Stimulated activated CD8-positive, alpha-beta memory T cell treated with anti-CD3 and anti-CD28 coated beads, Interleukin-15, amount 100 ng/mL, for 4 hours (primary cell): ENCODE measurements around the gene CCL21.

ENCODE experiments used
- DNase-seq, 2 donors: peaks; one replicate each; pipeline ENCODE4 v3.0.0-alpha.2; 2020; ENCODE audit warnings: low read depth in 2 of 2

CCL21 gene

GRCh38 chr9:34674440-34674839 lies 35.5 kb downstream of the CCL21 start:
- no peak for DNase-seq

- DNase-seq = no peak
These were observed 38.6 kb downstream of the CCL21 start for GRCh38 chr9:34671307-34671706.

- DNase-seq = no peak
These were observed 40.0 kb downstream of the CCL21 start for GRCh38 chr9:34669809-34670562.

- peak; percentile 70 to 80 for DNase-seq
These were observed 44.3 kb downstream of the CCL21 start for GRCh38 chr9:34665381-34666250.

DNA sequence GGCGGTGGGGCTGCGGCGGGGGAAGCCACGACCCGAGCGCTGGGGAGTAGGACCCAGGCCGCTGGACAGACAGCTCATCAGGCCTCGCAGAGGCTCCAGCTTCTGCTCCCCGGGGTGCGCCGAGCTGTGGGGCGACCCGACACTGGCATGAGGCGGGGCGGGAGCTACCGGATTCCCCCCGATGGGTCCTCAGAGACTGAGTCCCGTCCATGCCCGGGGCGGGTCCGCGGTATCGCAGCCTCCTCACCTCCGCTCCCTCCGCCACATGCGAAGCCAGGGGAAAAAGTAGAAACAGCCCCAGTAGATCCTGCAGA lies 44.9 kb downstream of the CCL21 start:
- no peak for DNase-seq

DNA sequence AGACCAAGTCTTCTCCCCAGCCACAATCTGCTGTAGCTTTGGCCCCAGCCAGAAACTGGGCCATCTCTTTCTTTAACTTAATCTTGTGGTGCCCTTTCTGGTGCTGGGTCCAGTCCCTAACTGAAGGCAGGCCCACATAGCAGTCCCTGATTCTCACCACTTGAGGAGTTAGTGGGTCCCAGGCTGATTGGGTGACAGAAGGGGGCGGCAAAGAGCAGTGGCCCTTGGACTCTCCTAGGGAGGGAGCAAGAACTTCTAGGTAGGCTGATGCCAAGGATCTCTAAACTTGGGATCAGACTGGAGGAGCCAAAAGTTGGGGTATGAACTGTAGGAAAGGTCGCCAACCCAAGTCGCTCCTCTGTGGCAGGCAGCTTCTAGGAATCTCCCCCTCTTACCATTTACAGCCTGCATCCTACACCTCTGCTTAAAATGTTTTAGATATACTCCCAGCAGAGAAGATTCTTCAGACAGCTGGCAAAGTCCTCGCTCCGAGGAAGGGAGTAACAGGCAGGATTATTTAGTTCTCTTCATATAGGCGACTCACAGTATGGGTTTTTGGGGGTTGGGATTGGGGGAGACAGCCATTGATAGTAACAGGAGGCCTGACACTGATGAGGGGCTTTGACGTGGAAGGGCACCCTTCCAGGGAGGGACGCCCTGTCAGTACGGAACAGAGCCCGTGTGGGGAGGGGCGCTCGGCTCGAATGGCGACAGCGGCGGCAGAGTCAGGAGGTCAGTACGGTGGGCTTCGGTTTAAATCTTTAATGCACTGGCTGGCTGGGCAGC lies 45.5 kb downstream of the CCL21 start:
- peak in 1 of 2 donors; percentile 55 for DNase-seq

DNA sequence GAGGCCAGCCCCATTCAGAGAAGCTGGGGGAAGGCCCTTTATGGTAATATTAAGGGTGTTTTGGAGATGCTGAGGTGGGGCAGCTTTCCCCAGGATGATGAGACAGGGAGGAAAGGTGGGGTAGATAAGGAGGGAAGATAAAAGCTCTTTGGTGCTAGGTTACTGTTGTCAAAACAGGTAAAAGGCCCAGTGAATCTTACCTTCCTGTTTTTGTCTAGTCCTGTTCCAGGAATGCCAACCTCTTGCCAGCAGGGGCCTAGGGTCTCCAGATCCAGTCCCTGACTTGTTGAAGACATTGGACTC lies 46.7 kb downstream of the CCL21 start:
- DNase-seq = no peak

DNA sequence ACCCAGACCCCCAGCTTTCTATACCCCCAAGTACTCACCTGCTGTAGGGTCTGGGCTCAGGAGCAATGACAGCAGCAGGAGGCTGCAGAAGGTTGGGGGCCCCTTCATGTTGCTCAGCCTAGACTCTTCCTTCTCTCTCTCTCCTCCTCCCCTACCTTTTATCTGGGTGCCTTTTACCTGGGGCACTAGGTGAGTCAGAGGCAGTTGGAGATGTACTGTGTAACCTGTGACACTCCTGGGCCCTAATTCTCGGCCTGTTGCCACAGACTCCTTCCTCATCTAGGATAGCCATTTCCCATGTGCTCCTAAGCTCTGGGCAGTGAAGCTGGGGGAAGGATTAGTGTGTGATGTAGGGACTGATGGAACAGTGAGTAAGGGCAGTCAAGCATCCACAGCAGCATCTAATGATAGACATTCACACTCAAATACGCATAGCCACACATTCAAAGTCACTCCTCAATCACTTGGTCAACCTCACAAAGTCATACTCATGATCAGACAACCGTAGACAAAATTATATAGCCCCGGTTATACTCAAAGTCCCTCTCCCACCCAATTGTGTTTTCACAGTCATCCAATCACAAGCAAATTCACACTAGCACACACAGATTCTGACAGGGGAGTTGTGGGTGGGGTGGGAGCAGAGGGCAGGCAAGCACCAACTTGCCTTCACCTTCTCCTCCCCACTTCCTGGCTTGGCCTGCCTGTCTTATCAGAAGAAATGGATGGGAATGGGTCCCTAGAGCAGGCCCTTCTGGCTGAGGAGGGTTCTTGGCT lies 47.2 kb downstream of the CCL21 start, which contains the start of gene CCL27:
CCL27 (minus strand) TSS at position 132 of the 777 bp plus-strand sequence; CDS start at position 108, 24 bp downstream.
- DNase-seq = no peak

GRCh38 chr9:34659592-34660253 lies 50.2 kb downstream of the CCL21 start:
- no peak for DNase-seq
